Astrocyte of the cerebellum (primary cell): ENCODE data around the gene ACVR1.
A peak's percentile ranks its signal among the peaks of the same experiment; 100 is the strongest.
"Not testable (repeated sequence)": the region's sequence is repeated elsewhere in the genome, so short reads cannot be mapped to it uniquely, and the experiment has no call there.

Source experiments
- DNase-seq: peaks from one replicate; pipeline ENCODE4 v3.0.0-alpha.2; 2011; ENCODE audit warnings: low read depth
- H3K4me3 ChIP-seq: 2 replicates; pipeline ENCODE4 v1.5.1; 2011; ENCODE audit warnings: mild to moderate bottlenecking, low read depth, low read length, moderate library complexity
- CTCF ChIP-seq: IDR thresholded peaks from 2 replicates; pipeline ENCODE4 v1.5.1; 2012; ENCODE audit warnings: low read length, low read depth, moderate library complexity, mild to moderate bottlenecking; ENCODE audit errors: missing control alignments
- in situ Hi-C: cut with HindIII; loops from 2 replicates; pipeline ENCODE4 v1.10.0; 2017; ENCODE audit warnings: low sequenced_read_pairs

ACVR1 gene

GRCh38 chr2:157831573-157832315 is 44.4 kb downstream of the ACVR1 start:
- no peak overlapping the region for H3K4me3 ChIP-seq
- no peak for DNase-seq
- in situ Hi-C loops, result no loop called here
- TF ChIP-seq CTCF, result no peak

GRCh38 chr2:157830696-157831570 is 45.2 kb downstream of the ACVR1 start:
- DNase-seq, result peak; percentile 90
- no peak overlapping the region for H3K4me3 ChIP-seq
- TF ChIP-seq CTCF, result no peak
- in situ Hi-C loops, result no loop called here

DNA sequence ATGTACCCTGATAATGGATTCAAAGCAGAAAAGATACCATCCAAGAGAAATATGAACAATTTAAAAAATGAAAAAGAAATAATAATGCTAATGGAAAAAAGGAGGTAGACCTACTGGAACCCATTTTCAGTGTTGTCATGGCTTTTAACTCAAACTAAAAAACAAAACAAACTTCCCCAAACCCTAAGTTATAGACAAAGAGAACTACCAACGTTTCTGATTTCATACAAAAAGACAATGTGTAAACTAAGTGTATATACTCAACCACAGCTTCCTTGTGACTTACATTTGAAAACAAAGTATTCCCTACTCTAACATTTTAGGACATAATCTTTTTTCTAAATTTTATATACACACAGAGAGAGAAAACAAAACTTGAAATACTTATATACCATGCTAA is 45.9 kb downstream of the ACVR1 start:
- in situ Hi-C loops, result no loop called here

GRCh38 chr2:157827377-157827776 is 48.8 kb downstream of the ACVR1 start:
- no peak for TF ChIP-seq CTCF
- in situ Hi-C loops, result no loop called here
- H3K4me3 ChIP-seq, result no peak overlapping the region
- no peak for DNase-seq

More for the DNA sequence above, 45.9 kb downstream of the ACVR1 start:
- no peak overlapping the region for H3K4me3 ChIP-seq
- no peak for DNase-seq
- no peak for TF ChIP-seq CTCF

- in situ Hi-C loops, DNase-seq, H3K4me3 ChIP-seq: not testable (repeated sequence)
These were observed 49.5 kb downstream of the ACVR1 start for GRCh38 chr2:157826644-157827043.

DNA sequence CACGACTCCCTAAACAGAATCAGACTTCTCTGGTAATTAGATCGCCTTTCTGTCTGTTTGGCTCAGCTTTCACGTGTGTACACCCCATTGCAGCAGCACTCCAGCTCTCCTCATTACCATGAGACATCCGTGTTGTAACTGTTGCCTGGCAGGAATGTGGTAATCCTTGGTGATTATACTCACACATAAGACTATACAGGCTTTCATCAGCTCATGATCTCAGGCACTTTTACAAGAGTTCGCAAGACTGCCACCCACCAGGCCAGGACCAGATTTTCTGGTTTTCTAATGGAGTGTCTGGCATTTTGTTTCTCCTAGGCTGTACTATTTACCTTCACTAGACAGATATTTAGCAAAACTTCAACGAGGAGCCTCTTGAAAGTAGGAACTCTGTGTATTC is 50.2 kb downstream of the ACVR1 start:
- no peak overlapping the region for H3K4me3 ChIP-seq
- in situ Hi-C loops, result no loop called here
- no peak for DNase-seq
- no peak for TF ChIP-seq CTCF

DNA sequence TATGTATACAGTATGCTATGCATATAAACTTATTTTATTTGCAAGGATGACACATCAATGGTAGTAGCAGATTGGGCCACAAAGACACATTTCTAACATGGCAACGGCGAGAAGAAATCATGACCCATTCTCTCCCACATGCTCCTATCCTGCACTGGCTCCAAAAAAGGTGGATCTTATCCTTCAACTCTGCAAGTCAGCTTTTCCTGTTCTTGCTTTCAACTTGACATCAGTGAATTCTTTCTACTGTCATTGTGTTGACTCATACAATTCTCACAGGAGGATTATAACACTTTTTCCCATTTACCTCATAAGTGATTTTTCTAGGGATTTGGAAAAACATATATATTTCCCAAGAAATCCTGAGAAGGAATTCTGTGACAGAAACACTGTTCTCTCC is 53.1 kb downstream of the ACVR1 start:
- no peak for TF ChIP-seq CTCF
- H3K4me3 ChIP-seq, result no peak overlapping the region
- no peak for DNase-seq
- in situ Hi-C loops, result no loop called here
